Fibroblast of lung (primary cell): ENCODE measurements around the gene PLEKHA6.

Experiments used
- CTCF ChIP-seq, 2 donors: IDR thresholded peaks in 1 of 2; conservative IDR thresholded peaks in 1 of 2; 1 replicate in 1 of 2; 2 replicates in 1 of 2; pipeline ENCODE4 v1.5.1; 2011 to 2012; ENCODE audit warnings: low read length in 2 of 2, control low read depth in 1 of 2, inconsistent platforms in 1 of 2, low read depth in 1 of 2, mild to moderate bottlenecking in 1 of 2
- EZH2 ChIP-seq: IDR thresholded peaks from 2 replicates; pipeline ENCODE4 v1.5.1; 2012; ENCODE audit warnings: low read length, control low read depth, mild to moderate bottlenecking; ENCODE audit errors: missing control alignments

GRCh38 chr1:204262506-204263253, 97.0 kb downstream of the PLEKHA6 start:
- TF ChIP-seq CTCF (conservative IDR thresholded peaks at IDR 0.05 in 1 of 2, IDR thresholded peaks at IDR 0.05 in 1 of 2; ENCODE audit: low read depth in 1 of 2, low read length in 2 of 2) (no peak), EZH2 (no peak)
